Measurements from ENCODE around the gene METAP2.

The METAP2 gene

GRCh38 chr12:95553197-95553943 lies 79.4 kb downstream of the METAP2 start:
- no peak for DNase-seq

DNA sequence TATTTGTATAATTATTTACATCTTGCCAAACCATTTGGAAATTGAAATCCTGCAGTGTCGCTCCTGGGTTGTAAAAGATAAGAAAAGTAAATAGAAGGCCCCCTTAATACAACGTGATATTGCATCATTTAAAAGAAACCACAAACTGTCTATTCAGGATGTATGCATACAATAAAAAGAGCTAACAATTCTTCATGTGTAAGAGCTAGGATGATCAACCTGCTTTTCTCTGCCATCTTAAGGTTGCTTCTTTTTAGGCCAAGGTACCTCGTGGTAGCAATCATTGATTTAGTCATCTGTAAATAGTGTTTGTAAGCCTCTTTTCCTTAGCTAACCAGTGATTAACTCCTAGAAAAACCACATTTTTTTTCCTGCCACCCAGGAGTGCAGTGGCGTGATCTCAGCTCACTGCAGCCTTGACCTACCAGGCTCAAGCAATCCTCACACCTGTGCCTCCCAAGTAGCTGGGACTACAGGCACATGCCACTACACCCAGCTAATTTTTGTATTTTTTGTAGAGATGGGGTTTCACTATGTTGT lies 80.7 kb downstream of the METAP2 start:
- DNase-seq = no peak

DNA sequence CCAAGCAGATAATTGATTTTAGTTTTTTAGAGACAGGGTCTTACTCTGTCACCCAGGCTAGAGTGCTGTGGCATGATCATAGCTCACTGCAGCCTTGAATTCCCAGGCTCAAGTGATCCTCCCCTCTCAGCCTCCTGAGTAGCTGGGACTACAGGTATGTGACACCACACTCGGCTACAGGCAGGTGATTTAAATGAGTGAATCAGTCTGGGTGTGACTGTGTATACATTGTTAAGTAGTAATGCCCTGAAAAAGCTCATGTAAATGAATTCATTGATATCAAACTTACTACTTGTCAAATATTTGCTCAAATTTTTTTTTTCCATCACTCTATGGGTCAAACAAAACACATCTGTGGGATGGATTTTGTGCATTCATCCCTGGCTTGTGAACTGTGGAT lies 83.7 kb downstream of the METAP2 start:
- DNase-seq = peak; percentile 16

Data from NCI-H69 (cell line).